Renal pelvis (tissue), 12 donors: ENCODE data around the gene RAPGEF5. TPM values are rescaled to one million over a fixed set of nuclear protein-coding genes. Genes with fewer than 3 reads are reported as not detected.

ENCODE experiments used
- DNase-seq: peaks from one replicate; pipeline ENCODE4 v3.0.0-alpha.2; 2013
- long read RNA-seq, 16 experiments: transcript quantifications; one replicate each; lab custom pipeline, GENCODE V29; 2026
- polyA plus RNA-seq, 3 donors: library from polyadenylated mRNA; unstranded; fragments of 120-200 nt; gene quantifications; one replicate each; pipeline ENCODE4 v1.2.1, GENCODE V29; 2013; ENCODE audit not compliant: insufficient read length in 3 of 3

RAPGEF5 gene, protein sequence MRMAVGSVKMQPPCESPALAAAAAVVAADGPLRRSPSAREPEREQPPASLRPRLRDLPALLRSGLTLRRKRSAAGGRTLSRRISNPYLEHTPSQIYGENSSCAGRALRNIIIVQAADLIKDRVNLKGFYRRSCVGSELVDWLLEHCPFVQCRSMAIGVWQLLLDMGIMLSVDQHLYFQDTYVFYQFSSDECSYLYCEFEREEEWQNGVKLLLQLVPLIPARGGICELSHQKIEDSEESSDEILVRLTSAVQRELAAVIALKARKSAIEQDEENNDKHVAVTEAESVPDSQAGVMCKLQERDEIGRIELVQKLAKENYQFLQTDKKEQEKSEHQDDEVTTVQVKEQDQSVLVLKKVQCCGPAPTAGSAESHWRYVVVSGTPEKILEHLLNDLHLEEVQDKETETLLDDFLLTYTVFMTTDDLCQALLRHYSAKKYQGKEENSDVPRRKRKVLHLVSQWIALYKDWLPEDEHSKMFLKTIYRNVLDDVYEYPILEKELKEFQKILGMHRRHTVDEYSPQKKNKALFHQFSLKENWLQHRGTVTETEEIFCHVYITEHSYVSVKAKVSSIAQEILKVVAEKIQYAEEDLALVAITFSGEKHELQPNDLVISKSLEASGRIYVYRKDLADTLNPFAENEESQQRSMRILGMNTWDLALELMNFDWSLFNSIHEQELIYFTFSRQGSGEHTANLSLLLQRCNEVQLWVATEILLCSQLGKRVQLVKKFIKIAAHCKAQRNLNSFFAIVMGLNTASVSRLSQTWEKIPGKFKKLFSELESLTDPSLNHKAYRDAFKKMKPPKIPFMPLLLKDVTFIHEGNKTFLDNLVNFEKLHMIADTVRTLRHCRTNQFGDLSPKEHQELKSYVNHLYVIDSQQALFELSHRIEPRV
- 10 to 100 TPM; 32.0 to 38.6 (median 33.1) TPM for polyA plus RNA-seq
- long read RNA-seq, donor 1: 0 reads
- long read RNA-seq, donor 2: 0 reads
- long read RNA-seq, donor 3, full-length matches to known transcripts: 2 of 2 reads
- long read RNA-seq, donor 3, partial matches to known transcripts: 0 of 2 reads
- long read RNA-seq, donor 3, other reads (novel, unspliced or antisense): 0 of 2 reads
- long read RNA-seq, donor 4: 0 reads
- long read RNA-seq, donor 5: 0 reads
- long read RNA-seq, donor 6, full-length matches to known transcripts: 2 of 2 reads
- long read RNA-seq, donor 6, partial matches to known transcripts: 0 of 2 reads
- long read RNA-seq, donor 6, other reads (novel, unspliced or antisense): 0 of 2 reads
- long read RNA-seq, donor 7: 0 reads
- long read RNA-seq, donor 8: 0 reads
- long read RNA-seq, donor 9: 0 reads
- long read RNA-seq, donor 10, full-length matches to known transcripts: 2 of 2 reads
- long read RNA-seq, donor 10, partial matches to known transcripts: 0 of 2 reads
- long read RNA-seq, donor 10, other reads (novel, unspliced or antisense): 0 of 2 reads
- long read RNA-seq, donor 11: 0 reads
- long read RNA-seq, donor 12, full-length matches to known transcripts: 2 of 2 reads
- long read RNA-seq, donor 12, partial matches to known transcripts: 0 of 2 reads
- long read RNA-seq, donor 12, other reads (novel, unspliced or antisense): 0 of 2 reads
- long read RNA-seq, donor 13, full-length matches to known transcripts: 1 of 8 reads
- long read RNA-seq, donor 13, partial matches to known transcripts: 7 of 8 reads
- long read RNA-seq, donor 13, other reads (novel, unspliced or antisense): 0 of 8 reads
- long read RNA-seq, donor 14, full-length matches to known transcripts: 3 of 3 reads
- long read RNA-seq, donor 14, partial matches to known transcripts: 0 of 3 reads
- long read RNA-seq, donor 14, other reads (novel, unspliced or antisense): 0 of 3 reads
- long read RNA-seq, donor 15: 0 reads
- long read RNA-seq, donor 16: 0 reads

GRCh38 chr7:22356701-22357310 lies at the start of gene RAPGEF5:
Gene RAPGEF5 (minus strand): TSS chr7:22357154. CDS start chr7:22357060, 94 bp downstream.
- DNase-seq: no peak

DNA sequence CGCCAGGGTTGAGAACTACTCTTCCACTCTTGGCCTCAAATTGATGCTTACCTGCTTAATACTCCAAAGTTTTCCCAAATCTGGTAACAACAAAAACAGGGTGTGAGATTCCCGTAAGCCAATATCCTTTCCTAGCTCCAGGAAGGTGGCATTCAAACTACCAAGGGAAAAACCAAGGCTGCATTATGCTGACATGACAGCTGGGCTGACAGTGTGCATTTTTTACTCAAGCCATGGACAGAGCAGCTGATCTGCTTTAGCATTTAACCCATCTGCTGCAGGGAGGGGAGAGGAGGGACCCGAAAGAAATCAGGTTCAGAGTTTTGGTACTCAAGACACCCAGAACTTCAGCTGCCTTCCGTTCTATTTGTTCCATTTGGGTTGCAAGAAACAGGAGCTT lies 49.8 kb upstream of the RAPGEF5 start:
- DNase-seq: no peak

GRCh38 chr7:22404421-22405023 lies 47.6 kb upstream of the RAPGEF5 start:
- DNase-seq: no peak

- DNase-seq: no peak
Measured at GRCh38 chr7:22403344-22403743, 46.4 kb upstream of the RAPGEF5 start.

GRCh38 chr7:22402250-22402649 lies 45.3 kb upstream of the RAPGEF5 start:
- no peak for DNase-seq

- no peak for DNase-seq
Measured at GRCh38 chr7:22400936-22401553, 44.1 kb upstream of the RAPGEF5 start.

GRCh38 chr7:22400150-22400814 lies 43.3 kb upstream of the RAPGEF5 start:
- DNase-seq: no peak

DNA sequence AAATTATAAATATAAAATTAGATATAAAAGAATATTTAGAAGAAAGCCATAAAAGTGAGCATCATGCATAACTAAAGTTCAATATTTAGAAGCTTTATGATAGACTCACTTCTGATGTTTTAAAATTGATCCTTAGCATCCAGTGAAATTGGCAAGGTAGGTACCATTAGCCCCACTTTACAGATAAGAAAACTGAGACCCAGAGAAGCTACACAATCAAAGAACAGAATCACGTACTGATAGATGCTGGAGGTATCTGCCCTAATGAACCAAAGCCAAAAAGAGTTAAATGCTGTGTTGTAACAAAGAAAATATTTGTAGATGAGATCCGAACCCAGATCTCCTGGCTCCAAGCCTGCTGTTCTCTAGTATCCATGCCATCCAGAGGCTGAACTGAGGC lies 42.6 kb upstream of the RAPGEF5 start:
- DNase-seq: no peak

DNA sequence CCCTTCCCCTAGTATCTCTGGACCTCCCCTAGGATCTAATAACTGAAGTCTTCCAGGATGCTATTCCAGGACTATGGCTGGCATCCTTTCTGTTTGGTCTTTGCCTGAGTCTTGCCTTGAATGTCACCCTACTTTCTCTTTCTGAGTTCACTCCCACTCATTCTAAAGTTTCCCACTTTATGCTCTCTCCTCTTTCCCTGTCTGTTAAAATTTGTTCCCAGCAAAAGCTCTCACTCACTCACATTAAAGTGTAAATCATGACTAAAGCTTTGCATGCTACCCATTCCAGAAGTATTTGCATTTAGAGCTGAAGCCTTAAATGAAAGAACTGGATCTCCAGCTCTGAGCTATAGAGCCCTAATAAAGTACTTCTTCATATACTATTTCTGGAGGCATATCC lies 42.1 kb upstream of the RAPGEF5 start:
- DNase-seq: no peak

DNA sequence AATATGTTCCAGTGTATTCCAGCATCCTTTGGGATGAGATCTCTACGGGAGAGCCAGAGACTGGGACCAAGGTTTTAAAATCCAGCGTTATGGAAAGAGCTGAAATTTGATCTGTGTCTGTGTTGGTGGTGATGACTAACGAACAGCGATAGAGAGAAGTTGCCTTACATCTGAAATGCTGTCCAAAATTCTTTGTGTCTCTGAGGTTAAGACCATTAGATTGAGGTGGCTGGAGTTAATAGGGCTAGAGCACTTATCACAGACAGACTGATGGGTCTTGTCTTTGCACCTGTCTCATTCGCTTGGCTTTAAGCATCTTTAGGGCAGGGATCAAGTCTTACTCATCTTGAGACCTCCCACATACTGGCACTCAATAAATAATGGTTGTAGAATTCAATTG lies 41.0 kb upstream of the RAPGEF5 start:
- DNase-seq: no peak

DNA sequence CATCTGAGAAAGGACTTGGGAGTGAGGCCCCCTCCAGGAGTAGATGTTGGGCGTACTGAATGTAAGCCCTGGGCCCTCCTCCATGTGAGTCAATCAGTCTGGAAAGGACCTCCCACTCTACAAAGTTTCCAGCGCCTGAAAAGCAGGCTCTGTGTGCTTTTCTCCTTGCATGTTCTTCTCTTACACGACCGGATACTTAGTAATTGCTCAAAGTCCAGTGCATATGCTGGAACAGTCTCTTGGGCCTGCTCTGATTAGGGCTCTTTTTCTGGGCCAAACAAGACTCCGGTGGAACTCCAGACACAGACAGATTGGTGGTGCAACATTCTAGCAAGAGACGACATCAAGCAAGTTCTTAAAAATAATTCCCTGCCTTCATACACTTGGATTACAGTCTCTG lies 38.3 kb upstream of the RAPGEF5 start:
- DNase-seq: no peak

- no peak for DNase-seq
Measured at GRCh38 chr7:22394739-22395138, 37.8 kb upstream of the RAPGEF5 start.

GRCh38 chr7:22393913-22394729 lies 37.2 kb upstream of the RAPGEF5 start:
- no peak for DNase-seq

- no peak for DNase-seq
Measured at GRCh38 chr7:22390516-22390915, 33.6 kb upstream of the RAPGEF5 start.

- DNase-seq: no peak
Measured at GRCh38 chr7:22389892-22390291, 32.9 kb upstream of the RAPGEF5 start.

DNA sequence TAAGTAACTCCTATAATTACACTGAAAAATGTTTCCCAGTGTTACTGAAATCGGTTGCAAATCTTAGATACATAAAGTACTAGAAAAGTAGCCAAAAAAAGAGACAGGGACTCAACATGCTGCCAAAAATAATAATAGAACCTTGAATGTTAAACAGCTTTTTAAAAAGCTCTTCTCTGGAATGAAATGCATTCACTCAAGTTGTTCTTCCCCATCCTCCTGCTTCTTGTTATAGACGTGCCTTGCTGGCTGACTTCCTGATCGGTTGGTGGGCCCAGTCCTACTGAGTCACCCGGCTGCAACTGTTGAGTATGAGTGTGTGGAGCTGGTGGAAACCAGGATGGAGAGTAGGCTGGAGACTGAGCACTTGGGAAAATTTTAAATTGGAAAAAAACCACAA lies 30.6 kb upstream of the RAPGEF5 start:
- peak; percentile 33 for DNase-seq

DNA sequence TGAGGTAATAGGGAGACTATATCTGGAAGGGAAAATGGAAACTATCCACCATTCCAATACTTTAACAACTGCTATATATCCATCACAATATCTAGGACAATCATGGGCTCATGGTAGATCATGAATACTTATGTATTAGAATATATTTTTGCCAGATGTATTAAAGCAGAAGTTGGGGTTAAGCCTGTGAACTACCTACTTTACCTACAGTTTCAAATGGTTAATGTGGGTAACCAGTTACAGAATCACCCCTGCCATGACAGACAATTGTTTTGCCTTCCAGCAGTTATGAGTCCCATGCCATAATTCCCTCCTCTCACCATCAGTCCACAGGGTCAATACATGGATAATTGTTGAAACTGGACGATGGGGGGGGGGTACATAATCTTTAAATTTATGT lies 29.9 kb upstream of the RAPGEF5 start:
- no peak for DNase-seq
